ENCODE measurements around the gene DENND4A. TPM values are rescaled to one million over a fixed set of nuclear protein-coding genes. Genes with fewer than 3 reads are reported as not detected.

The DENND4A gene
- total and polyA plus RNA-seq, 2 donors (not counting 1 experiment from before 2014, with no cell fraction given) = 24.4 to 103 TPM

GRCh38 chr15:65778269-65778668 is 13.8 kb downstream of the DENND4A start:
- TF ChIP-seq EZH2 (IDR thresholded peaks at IDR 0.05; ENCODE audit: borderline replicate concordance, insufficient read depth, low read depth, low read length, poor library complexity, severe bottlenecking) (no peak), CTCF (IDR thresholded peaks at IDR 0.05) (no peak)
- Mint-ChIP-seq H3K27me3 (no peaks in the 10 kb centered on the region), H3K4me3 (peak overlapping the region; percentile 55), H3K9me3 (ENCODE audit: insufficient read depth) (no peaks in the 10 kb centered on the region), H3K4me1 (peaks cover 50% of the 10 kb centered on the region), H3K27ac (peak overlapping the region; percentile 77)
- no peak overlapping the region for H2AFZ ChIP-seq (ENCODE audit: insufficient read depth, low read depth, low read length, poor library complexity, severe bottlenecking)
- no peak overlapping the region for H3K9ac ChIP-seq (ENCODE audit: low read length)
- peaks cover 76 to 87% of the 10 kb centered on the region in 2 donors for H3K4me1 ChIP-seq (ENCODE audit: control insufficient read depth in 2 of 2, insufficient read depth in 2 of 2, low read length in 2 of 2)
- peaks cover 7 to 11% of the 10 kb centered on the region in 2 experiments for H3K36me3 ChIP-seq (replicated peaks in 1 of 2; ENCODE audit: control extremely low read depth in 1 of 2, control insufficient read depth in 1 of 2, extremely low read depth in 1 of 2, insufficient read depth in 2 of 2, low read length in 1 of 2)
- H3K27me3 ChIP-seq (replicated peaks in 1 of 4; ENCODE audit: control extremely low read depth in 1 of 4, control insufficient read depth in 3 of 4, insufficient read depth in 4 of 4, low read length in 3 of 4) = no peaks in the 10 kb centered on the region
- peaks cover 8% of the 10 kb centered on the region for H4K20me1 ChIP-seq (ENCODE audit: control insufficient read depth, insufficient read depth, low read length, poor library complexity, severe bottlenecking)
- H3K27ac ChIP-seq (ENCODE audit: low read length in 2 of 2) = peak overlapping the region; percentile 70 to 87
- peak; percentile 16 for ATAC-seq (ENCODE audit: low read depth)
- H3K4me3 ChIP-seq (ENCODE audit: control extremely low read depth in 1 of 5, extremely low read depth in 1 of 5, insufficient read depth in 1 of 5, low read depth in 2 of 5, low read length in 4 of 5) = peak overlapping the region in 1 of 5 experiments; percentile 19
- peak overlapping the region; percentile 66 for H3K4me2 ChIP-seq (replicated peaks; ENCODE audit: low read depth, low read length, poor library complexity, severe bottlenecking)
- WGBS (ENCODE audit: insufficient coverage) = no CpG with 5 or more reads among the region's 2 CpGs
- CTCF ChIA-PET = interaction anchor here (0.7 to 1.9 kb wide), 3 partner anchors 9 to 26 kb away, joined by 4 to 6 read pairs (median 4); no protein-coding TSS in a partner anchor
- peaks cover 97% of the 10 kb centered on the region for H3K79me2 ChIP-seq (ENCODE audit: control insufficient read depth, insufficient read depth, low read length)
- POLR2A ChIA-PET = no interaction called here
- no peaks in the 10 kb centered on the region for H3K9me3 ChIP-seq (ENCODE audit: control extremely low read depth in 1 of 3, control insufficient read depth in 2 of 3, insufficient read depth in 1 of 3, low read length in 2 of 3)
- intact Hi-C loops (cut with micrococcal nuclease) = loop anchor here (5.0 kb wide), 2 partner anchors 39 to 71 kb away; no protein-coding TSS in a partner anchor
- peak; percentile 50 for DNase-seq

GRCh38 chr15:65777843-65778242 is 14.2 kb downstream of the DENND4A start:
- Mint-ChIP-seq H3K27ac (peak overlapping the region; percentile 91), H3K9me3 (ENCODE audit: insufficient read depth) (no peaks in the 10 kb centered on the region), H3K4me1 (peaks cover 52% of the 10 kb centered on the region), H3K4me3 (no peak overlapping the region), H3K27me3 (no peaks in the 10 kb centered on the region)
- CTCF ChIA-PET = interaction anchor here (1.2 to 1.9 kb wide), 2 partner anchors 8 to 18 kb away, joined by 4 to 6 read pairs; no protein-coding TSS in a partner anchor
- peak overlapping the region; percentile 70 to 87 for H3K27ac ChIP-seq (ENCODE audit: low read length in 2 of 2)
- peaks cover 97% of the 10 kb centered on the region for H3K79me2 ChIP-seq (ENCODE audit: control insufficient read depth, insufficient read depth, low read length)
- peak overlapping the region in 1 of 5 experiments; percentile 19 for H3K4me3 ChIP-seq (ENCODE audit: control extremely low read depth in 1 of 5, extremely low read depth in 1 of 5, insufficient read depth in 1 of 5, low read depth in 2 of 5, low read length in 4 of 5)
- no peak for TF ChIP-seq EZH2 (IDR thresholded peaks at IDR 0.05; ENCODE audit: borderline replicate concordance, insufficient read depth, low read depth, low read length, poor library complexity, severe bottlenecking)
- no peak for TF ChIP-seq CTCF (IDR thresholded peaks at IDR 0.05)
- WGBS (ENCODE audit: insufficient coverage) = 100% methylated on average over 2 of the region's 6 CpGs
- H2AFZ ChIP-seq (ENCODE audit: insufficient read depth, low read depth, low read length, poor library complexity, severe bottlenecking) = no peak overlapping the region
- H4K20me1 ChIP-seq (ENCODE audit: control insufficient read depth, insufficient read depth, low read length, poor library complexity, severe bottlenecking) = peaks cover 12% of the 10 kb centered on the region
- no peak overlapping the region for H3K9ac ChIP-seq (ENCODE audit: low read length)
- DNase-seq (no peak), ATAC-seq (ENCODE audit: low read depth) (no peak)
- peaks cover 78 to 91% of the 10 kb centered on the region in 2 donors for H3K4me1 ChIP-seq (ENCODE audit: control insufficient read depth in 2 of 2, insufficient read depth in 2 of 2, low read length in 2 of 2)
- H3K36me3 ChIP-seq (replicated peaks in 1 of 2; ENCODE audit: control extremely low read depth in 1 of 2, control insufficient read depth in 1 of 2, extremely low read depth in 1 of 2, insufficient read depth in 2 of 2, low read length in 1 of 2) = peaks cover 6 to 7% of the 10 kb centered on the region in 2 experiments
- peak overlapping the region; percentile 66 for H3K4me2 ChIP-seq (replicated peaks; ENCODE audit: low read depth, low read length, poor library complexity, severe bottlenecking)
- H3K27me3 ChIP-seq (replicated peaks in 1 of 4; ENCODE audit: control extremely low read depth in 1 of 4, control insufficient read depth in 3 of 4, insufficient read depth in 4 of 4, low read length in 3 of 4) = no peaks in the 10 kb centered on the region
- POLR2A ChIA-PET = no interaction called here
- H3K9me3 ChIP-seq (ENCODE audit: control extremely low read depth in 1 of 3, control insufficient read depth in 2 of 3, insufficient read depth in 1 of 3, low read length in 2 of 3) = no peaks in the 10 kb centered on the region
- intact Hi-C loops (cut with micrococcal nuclease) = loop anchor here (1.0 to 5.0 kb wide), 3 partner anchors 9 to 71 kb away; no protein-coding TSS in a partner anchor
